Mesothelial cell of epicardium (in vitro differentiated cells): ENCODE data around the gene ORC3. TPM values are rescaled to one million over a fixed set of nuclear protein-coding genes. Genes with fewer than 3 reads are reported as not detected.

Experiments used
- DNase-seq, 2 experiments: peaks; one replicate each; pipeline ENCODE4 v3.0.0; 2021; ENCODE audit warnings: low spot score in 2 of 2; ENCODE audit not compliant: unreplicated experiment in 2 of 2
- H3K27ac Mint-ChIP-seq: 2 replicates; pipeline ENCODE4 v1.8.0; 2021; ENCODE audit warnings: mixed read lengths
- H3K27me3 Mint-ChIP-seq: 2 replicates; pipeline ENCODE4 v1.8.0; 2021; ENCODE audit warnings: low read depth, mixed read lengths
- H3K36me3 Mint-ChIP-seq: 2 replicates; pipeline ENCODE4 v1.8.0; 2021; ENCODE audit warnings: mixed read lengths
- H3K4me1 Mint-ChIP-seq: 2 replicates; pipeline ENCODE4 v1.8.0; 2021; ENCODE audit warnings: mixed read lengths
- H3K4me3 Mint-ChIP-seq: 2 replicates; pipeline ENCODE4 v1.8.0; 2021; ENCODE audit warnings: mild to moderate bottlenecking, moderate library complexity, mixed read lengths
- H3K9me3 Mint-ChIP-seq: 2 replicates; pipeline ENCODE4 v1.8.0; 2021; ENCODE audit warnings: mixed read lengths
- CTCF ChIP-seq: fragments of 200-600 bp; sonication (generic); IDR thresholded peaks from one replicate; pipeline ENCODE4 v1.5.0; 2021; ENCODE audit warnings: antibody characterized with exemption; ENCODE audit not compliant: unreplicated experiment
- total RNA-seq: library from RNA; stranded (reverse); gene quantifications from 3 replicates; pipeline ENCODE4 v1.2.1, GENCODE V29; 2021

The ORC3 gene
- total RNA-seq, 1 donor from 2014 or later = 28.0 TPM

- no peak for DNase-seq
Observed at GRCh38 chr6:87654122-87654521, 64.2 kb downstream of the ORC3 start.

GRCh38 chr6:87654875-87655454, 65.0 kb downstream of the ORC3 start:
- Mint-ChIP-seq H3K27me3 (no peaks in the 10 kb centered on the region), H3K4me3 (no peak overlapping the region), H3K36me3 (peaks cover 28% of the 10 kb centered on the region), H3K27ac (no peak overlapping the region), H3K9me3 (no peaks in the 10 kb centered on the region), H3K4me1 (peaks cover 6% of the 10 kb centered on the region)
- TF ChIP-seq CTCF = no peak
- DNase-seq = no peak

More at GRCh38 chr6:87654122-87654521, 64.2 kb downstream of the ORC3 start:
- peaks cover 6% of the 10 kb centered on the region for H3K4me1 Mint-ChIP-seq
- peaks cover 28% of the 10 kb centered on the region for H3K36me3 Mint-ChIP-seq
- no peaks in the 10 kb centered on the region for H3K9me3 Mint-ChIP-seq
- no peak for TF ChIP-seq CTCF
- H3K27ac Mint-ChIP-seq = no peak overlapping the region
- no peaks in the 10 kb centered on the region for H3K27me3 Mint-ChIP-seq
- H3K4me3 Mint-ChIP-seq = no peak overlapping the region

- Mint-ChIP-seq H3K4me3 (no peak overlapping the region), H3K27ac (no peak overlapping the region), H3K36me3 (peaks cover 29% of the 10 kb centered on the region), H3K4me1 (peaks cover 6% of the 10 kb centered on the region), H3K27me3 (no peaks in the 10 kb centered on the region), H3K9me3 (no peaks in the 10 kb centered on the region)
- TF ChIP-seq CTCF = no peak
- DNase-seq = no peak
Observed at GRCh38 chr6:87655824-87656223, 65.9 kb downstream of the ORC3 start.

- no peak for TF ChIP-seq CTCF
- H3K9me3 Mint-ChIP-seq = no peaks in the 10 kb centered on the region
- no peak for DNase-seq
- peaks cover 6% of the 10 kb centered on the region for H3K4me1 Mint-ChIP-seq
- H3K27me3 Mint-ChIP-seq = no peaks in the 10 kb centered on the region
- H3K4me3 Mint-ChIP-seq = no peak overlapping the region
- no peak overlapping the region for H3K27ac Mint-ChIP-seq
- peaks cover 34% of the 10 kb centered on the region for H3K36me3 Mint-ChIP-seq
Observed at GRCh38 chr6:87656857-87657256, 66.9 kb downstream of the ORC3 start.

GRCh38 chr6:87658516-87658915, 68.6 kb downstream of the ORC3 start:
- Mint-ChIP-seq H3K4me1 (peaks cover 6% of the 10 kb centered on the region), H3K4me3 (no peak overlapping the region), H3K27me3 (no peaks in the 10 kb centered on the region), H3K9me3 (no peaks in the 10 kb centered on the region), H3K27ac (peak overlapping the region; percentile 81), H3K36me3 (peaks cover 24% of the 10 kb centered on the region)
- DNase-seq = no peak
- TF ChIP-seq CTCF = no peak
